Ovary (tissue), 9 donors: ENCODE measurements around the gene GARIN5A. TPM values are rescaled to one million over a fixed set of nuclear protein-coding genes. Genes with fewer than 3 reads are reported as not detected.

ENCODE experiments used
- DNase-seq, 5 donors: peaks; one replicate each; pipeline ENCODE4 v3.0.0-alpha.2; 2019 to 2020
- H3K27ac ChIP-seq, 2 donors: fragments of 200-600 bp; one replicate each; pipeline versions ENCODE4 v1.5.1 to v1.8.0; 2019 to 2022
- H3K27me3 ChIP-seq: fragments of 200-600 bp; one replicate; pipeline ENCODE4 v1.8.0; 2022
- H3K36me3 ChIP-seq: fragments of 200-600 bp; sonication (generic); one replicate; pipeline ENCODE4 v1.5.1; 2019
- H3K4me1 ChIP-seq: one replicate; pipeline ENCODE4 v1.8.1; 2013; ENCODE audit warnings: mild to moderate bottlenecking, moderate library complexity; ENCODE audit not compliant: insufficient read depth
- H3K4me3 ChIP-seq: fragments of 200-600 bp; sonication (generic); one replicate; pipeline ENCODE4 v1.5.1; 2017
- H3K9me3 ChIP-seq, 2 donors: fragments of 200-600 bp in 1 of 2; sonication (generic) in 1 of 2; one replicate each; pipeline versions ENCODE4 v1.5.1 to v1.8.1; 2013 to 2019; ENCODE audit warnings: mild to moderate bottlenecking in 1 of 2, moderate library complexity in 1 of 2
- EP300 ChIP-seq: sonication (generic); formaldehyde crosslinking; IDR thresholded peaks from one replicate; pipeline ENCODE4 v1.6.1; 2017; ENCODE audit warnings: antibody characterized with exemption
- POLR2A ChIP-seq: fragments of 450-650 bp; IDR thresholded peaks from one replicate; pipeline ENCODE4 v1.6.1; 2017; ENCODE audit warnings: antibody characterized with exemption, mild to moderate bottlenecking, moderate library complexity
- WGBS, 3 donors: extraction: QIAGEN DNeasy Blood & Tissue Kit in 1 of 3; methylation state at CpG; one replicate each; pipeline versions ENCODE4 v1.1.5 to v1.1.7; 2013 to 2017; 5-methylcytosine and 5-hydroxymethylcytosine counted together
- intact Hi-C, 4 donors: fragments of 100-400 bp; cut with DNase I; formaldehyde crosslinking; loops; one replicate each; pipeline versions ENCODE4 v1.11.0 to v1.15.1; 2022 to 2023
- polyA plus RNA-seq, 2 donors: library from polyadenylated mRNA; stranded (reverse); fragments of 200-250 nt in 1 of 2; fragments of 350-450 nt in 1 of 2; fragmentation: Illumina TruSeq in 1 of 2; extraction: RNeasy Lipid Tissue Mini Kit (QIAGEN cat#74804) in 1 of 2; gene quantifications; one replicate each; pipeline ENCODE4 v1.2.3, GENCODE V29; 2013 to 2014
- total RNA-seq, 7 donors: library from RNA; depleted of rRNA in 2 of 7; stranded (reverse); fragments of >200 nt in 2 of 7; fragmentation: NEBNext Ultra II Directional in 3 of 7; extraction: Animal tissue kit (Norgen Biotek cat#: 25700) in 3 of 7; gene quantifications; one replicate each; pipeline versions ENCODE4 v1.1.0 to v1.2.4, GENCODE V29; 2016 to 2023
- TF ChIP-seq, protein P1 (sequence below), 3 donors: fragments of 450-650 bp in 2 of 3; fragments of 200-600 bp in 1 of 3; IDR thresholded peaks; one replicate each; pipeline versions ENCODE4 v1.5.1 to v1.8.0; 2016 to 2022; ENCODE audit warnings: antibody characterized with exemption in 3 of 3, mild to moderate bottlenecking in 1 of 3
- donor health status: DM: no; HTN: no; CAD: no; lungs with moderate emphysema.
- donor health status: DM: no; HTN: no; CAD: no.
- donor health status: Bipolar disorder and iron deficiency.
- donor health status: DM: yes; HTN: yes; CAD: no.
- donor health status: DM: no; HTN: no; CAD: no.
- donor health status: DM: yes; HTN: yes; CAD: no.

GARIN5A gene
- total and polyA plus RNA-seq, 9 donors: 0.47 to 10.3 (median 3.3) TPM

DNA sequence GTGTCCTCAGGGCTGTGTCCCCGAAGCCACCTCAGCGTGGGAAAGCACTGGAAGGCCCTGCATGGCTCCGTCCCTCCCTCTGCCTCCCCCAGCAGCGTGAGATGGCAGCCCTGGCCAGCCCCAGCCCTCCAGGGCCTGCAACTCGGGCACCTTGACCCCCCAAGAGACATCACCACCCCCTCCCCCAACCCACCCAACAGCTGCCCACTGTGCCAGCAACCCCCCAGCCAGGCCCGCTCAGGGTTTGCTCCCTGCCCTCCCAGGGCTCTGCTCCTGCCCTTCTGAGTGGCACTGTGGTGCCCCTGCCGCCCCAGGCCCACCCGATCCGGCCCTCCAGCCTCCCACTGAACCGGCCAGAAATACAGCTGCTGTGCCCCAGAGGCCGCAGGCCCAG lies 38.5 kb upstream of the GARIN5A start:
- no peaks in the 10 kb centered on the region for H3K36me3 ChIP-seq
- H3K4me3 ChIP-seq: no peak overlapping the region
- H3K9me3 ChIP-seq: no peaks in the 10 kb centered on the region
- 61 to 72% (median 70%) methylated on average over 11 of the region's 11 CpGs for WGBS, 3 donors
- H3K4me1 ChIP-seq: peaks cover 4% of the 10 kb centered on the region
- no peak overlapping the region for H3K27ac ChIP-seq
- no peaks in the 10 kb centered on the region for H3K27me3 ChIP-seq
- TF ChIP-seq POLR2A (no peak), EP300 (no peak)
- TF ChIP-seq, protein P1, sequence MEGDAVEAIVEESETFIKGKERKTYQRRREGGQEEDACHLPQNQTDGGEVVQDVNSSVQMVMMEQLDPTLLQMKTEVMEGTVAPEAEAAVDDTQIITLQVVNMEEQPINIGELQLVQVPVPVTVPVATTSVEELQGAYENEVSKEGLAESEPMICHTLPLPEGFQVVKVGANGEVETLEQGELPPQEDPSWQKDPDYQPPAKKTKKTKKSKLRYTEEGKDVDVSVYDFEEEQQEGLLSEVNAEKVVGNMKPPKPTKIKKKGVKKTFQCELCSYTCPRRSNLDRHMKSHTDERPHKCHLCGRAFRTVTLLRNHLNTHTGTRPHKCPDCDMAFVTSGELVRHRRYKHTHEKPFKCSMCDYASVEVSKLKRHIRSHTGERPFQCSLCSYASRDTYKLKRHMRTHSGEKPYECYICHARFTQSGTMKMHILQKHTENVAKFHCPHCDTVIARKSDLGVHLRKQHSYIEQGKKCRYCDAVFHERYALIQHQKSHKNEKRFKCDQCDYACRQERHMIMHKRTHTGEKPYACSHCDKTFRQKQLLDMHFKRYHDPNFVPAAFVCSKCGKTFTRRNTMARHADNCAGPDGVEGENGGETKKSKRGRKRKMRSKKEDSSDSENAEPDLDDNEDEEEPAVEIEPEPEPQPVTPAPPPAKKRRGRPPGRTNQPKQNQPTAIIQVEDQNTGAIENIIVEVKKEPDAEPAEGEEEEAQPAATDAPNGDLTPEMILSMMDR (IDR thresholded peaks at IDR 0.05): no peak
- intact Hi-C loops: loop anchor here in 1 of 4 donors (10.0 kb wide), 1 partner anchor 280 kb away; the partner anchor contains the start of gene ACP4
- no peak for DNase-seq

DNA sequence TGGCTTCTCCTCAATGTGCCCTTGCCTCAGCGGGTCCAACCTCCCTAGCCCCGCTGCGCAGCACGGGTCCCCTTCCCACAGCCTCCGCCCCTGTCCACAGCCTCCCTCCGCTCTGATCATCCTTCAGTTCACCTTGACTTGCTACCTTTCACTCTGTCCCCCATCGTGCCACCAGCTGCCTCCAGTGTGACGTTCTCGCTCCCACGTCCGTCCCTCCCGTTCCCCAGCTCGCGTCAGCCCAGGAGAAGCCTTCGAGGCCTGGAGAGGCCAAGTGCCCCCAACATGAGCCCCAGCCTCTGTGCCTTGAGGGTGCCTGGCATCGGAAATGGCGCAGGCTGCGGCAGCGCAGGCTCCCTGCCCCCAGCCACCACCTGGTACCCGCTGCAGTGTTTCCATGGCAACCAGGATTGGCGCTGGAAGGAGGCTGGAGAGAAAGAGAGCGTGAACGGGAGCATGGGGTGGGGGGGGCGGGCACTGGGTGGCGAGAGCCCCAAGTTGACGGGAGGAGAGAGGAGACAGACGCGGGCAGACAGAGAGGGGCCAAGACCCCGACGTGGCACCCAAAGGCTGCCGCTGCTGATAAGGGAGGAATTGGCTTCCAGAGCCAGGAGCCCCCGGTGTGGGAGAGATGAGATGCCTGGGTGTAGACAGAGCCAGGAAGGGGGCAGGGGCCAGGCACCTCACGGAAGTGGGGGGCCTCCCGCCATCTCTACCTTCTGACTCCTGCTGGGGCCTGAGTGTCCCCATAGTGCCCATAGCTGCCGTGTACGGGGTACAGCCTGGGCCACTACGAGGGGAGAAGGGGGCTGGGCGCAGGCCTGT lies 37.9 kb upstream of the GARIN5A start:
- H3K27ac ChIP-seq: no peak overlapping the region
- no peaks in the 10 kb centered on the region for H3K36me3 ChIP-seq
- DNase-seq: peak in 1 of 5 donors; percentile 37
- TF ChIP-seq EP300 (no peak), POLR2A (no peak)
- TF ChIP-seq, protein P1 (IDR thresholded peaks at IDR 0.05): no peak
- peaks cover 6% of the 10 kb centered on the region for H3K4me1 ChIP-seq
- no peak overlapping the region for H3K4me3 ChIP-seq
- no peaks in the 10 kb centered on the region for H3K9me3 ChIP-seq
- 24 to 35% (median 31%) methylated on average over 38 of the region's 38 CpGs for WGBS, 3 donors
- intact Hi-C loops: loop anchor here in 3 of 4 donors (5.0 to 10.0 kb wide), 3 partner anchors 162 to 352 kb away; partner anchors contain the start of genes ACP4 (in 1 of the 3) and IZUMO2 (in 1 of the 3)
- H3K27me3 ChIP-seq: no peaks in the 10 kb centered on the region

DNA sequence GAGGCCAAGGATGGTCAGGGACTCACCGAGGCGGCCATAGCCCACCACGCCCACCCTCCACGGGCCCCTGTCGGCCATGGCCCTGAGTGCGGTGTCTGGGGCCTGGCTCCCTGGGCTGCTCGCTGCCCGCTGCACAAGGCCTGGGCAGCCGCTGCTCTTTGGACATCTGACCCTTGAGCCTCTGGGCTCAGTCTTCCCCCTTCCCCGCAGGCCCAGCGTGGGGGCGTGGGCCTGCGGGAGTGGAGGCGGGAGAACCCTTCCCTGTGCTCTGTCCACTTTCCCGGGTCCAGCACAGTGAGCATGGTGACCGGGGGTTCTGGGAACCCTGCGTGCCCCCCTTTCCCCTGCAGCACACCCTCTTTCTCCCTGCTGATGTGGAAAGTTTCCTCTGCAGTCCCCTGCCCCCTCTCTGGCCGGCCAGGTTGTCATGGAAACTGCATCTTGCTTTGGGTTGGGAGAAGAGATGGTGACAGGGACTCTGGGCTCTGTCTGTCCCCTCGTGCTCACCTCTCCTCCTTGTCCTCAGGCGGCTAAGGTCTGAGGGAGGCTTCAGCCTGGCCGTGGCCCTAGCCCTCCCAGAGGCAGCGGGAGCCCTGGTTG lies 37.2 kb upstream of the GARIN5A start, which contains the start of gene ASPDH:
TSS of gene ASPDH (minus strand) at position 168 of the 600 bp plus-strand sequence. CDS start at position 78, 90 bp downstream.
- no peak for DNase-seq
- no peaks in the 10 kb centered on the region for H3K27me3 ChIP-seq
- no peaks in the 10 kb centered on the region for H3K36me3 ChIP-seq
- 18 to 33% (median 21%) methylated on average over 20 to 22 of the region's 22 CpGs for WGBS, 3 donors
- H3K4me1 ChIP-seq: peaks cover 6% of the 10 kb centered on the region
- no peak within 1 kb of the TSS for H3K4me3 ChIP-seq
- TF ChIP-seq POLR2A: no peak
- TF ChIP-seq, protein P1 (IDR thresholded peaks at IDR 0.05): no peak
- TF ChIP-seq EP300: no peak
- H3K9me3 ChIP-seq: no peaks in the 10 kb centered on the region
- H3K27ac ChIP-seq: no peak within 1 kb of the TSS
- intact Hi-C loops: loop anchor here in 3 of 4 donors (5.0 to 10.0 kb wide), 3 partner anchors 162 to 352 kb away; partner anchors contain the start of genes ACP4 (in 1 of the 3) and IZUMO2 (in 1 of the 3)

DNA sequence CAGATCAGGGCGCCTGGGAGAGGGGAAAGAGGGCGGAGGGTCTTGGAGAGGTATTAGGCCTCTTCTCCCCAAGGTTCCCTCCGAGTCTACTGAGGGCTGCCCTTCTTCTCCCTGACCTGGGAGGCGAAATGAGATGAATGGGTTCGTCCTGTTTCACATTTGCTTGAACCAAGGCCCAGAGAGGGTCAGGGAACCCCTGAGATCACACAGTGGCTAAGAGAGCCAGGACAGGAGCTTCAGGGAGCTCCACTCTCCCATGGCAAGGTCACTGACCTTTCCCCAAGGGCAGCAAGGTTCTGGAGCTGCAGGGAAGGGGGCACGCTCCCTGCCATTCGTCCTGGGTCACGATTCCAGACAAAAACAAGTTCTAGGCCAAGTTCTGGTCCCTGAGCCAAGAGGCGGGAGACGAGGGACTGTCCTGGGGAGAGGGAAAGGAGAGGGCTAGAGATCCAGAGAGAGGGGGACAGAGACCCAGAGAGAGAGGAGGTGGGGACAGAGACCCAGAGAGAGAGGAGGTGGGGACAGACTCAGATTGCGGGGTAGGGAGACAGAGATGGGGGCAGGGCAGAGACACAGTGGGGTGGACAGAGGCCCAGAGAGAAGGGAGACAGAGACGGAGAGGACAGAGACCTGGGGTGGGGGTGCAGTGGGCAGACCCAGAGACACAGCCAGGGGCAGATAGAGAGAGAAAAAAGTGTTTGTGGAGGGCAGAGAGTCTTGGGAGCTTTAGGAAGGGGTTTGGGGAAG lies 36.5 kb upstream of the GARIN5A start:
- 50 to 53% (median 53%) methylated on average over 12 of the region's 12 CpGs for WGBS, 3 donors
- intact Hi-C loops: loop anchor here in 3 of 4 donors (5.0 to 10.0 kb wide), 3 partner anchors 161 to 351 kb away; partner anchors contain the start of genes ACP4 (in 1 of the 3) and IZUMO2 (in 1 of the 3)
- Histone ChIP-seq H3K36me3 (no peaks in the 10 kb centered on the region), H3K4me3 (no peak overlapping the region), H3K9me3 (no peaks in the 10 kb centered on the region), H3K27me3 (no peaks in the 10 kb centered on the region), H3K4me1 (peaks cover 6% of the 10 kb centered on the region), H3K27ac (no peak overlapping the region)
- DNase-seq: no peak
- TF ChIP-seq EP300: no peak
- TF ChIP-seq, protein P1 (IDR thresholded peaks at IDR 0.05): no peak
